IMR-90 (cell line): ENCODE measurements around the gene CDH22.

ENCODE experiments used
- CTCF ChIP-seq: conservative IDR thresholded peaks from 2 replicates; pipeline ENCODE4 v1.5.1; 2012; ENCODE audit warnings: mild to moderate bottlenecking, low read depth, low read length, improper control_type of control experiment
- MAZ ChIP-seq: IDR thresholded peaks from 2 replicates; pipeline ENCODE4 v1.6.1; 2012; ENCODE audit warnings: low read depth, mild to moderate bottlenecking, low read length, improper control_type of control experiment, moderate library complexity, borderline replicate concordance
- USF2 ChIP-seq: fragments of 150-350 bp; IDR thresholded peaks from 2 replicates; pipeline ENCODE4 v1.6.1; 2017; ENCODE audit warnings: mild to moderate bottlenecking, antibody characterized with exemption, low read length, low read depth

DNA sequence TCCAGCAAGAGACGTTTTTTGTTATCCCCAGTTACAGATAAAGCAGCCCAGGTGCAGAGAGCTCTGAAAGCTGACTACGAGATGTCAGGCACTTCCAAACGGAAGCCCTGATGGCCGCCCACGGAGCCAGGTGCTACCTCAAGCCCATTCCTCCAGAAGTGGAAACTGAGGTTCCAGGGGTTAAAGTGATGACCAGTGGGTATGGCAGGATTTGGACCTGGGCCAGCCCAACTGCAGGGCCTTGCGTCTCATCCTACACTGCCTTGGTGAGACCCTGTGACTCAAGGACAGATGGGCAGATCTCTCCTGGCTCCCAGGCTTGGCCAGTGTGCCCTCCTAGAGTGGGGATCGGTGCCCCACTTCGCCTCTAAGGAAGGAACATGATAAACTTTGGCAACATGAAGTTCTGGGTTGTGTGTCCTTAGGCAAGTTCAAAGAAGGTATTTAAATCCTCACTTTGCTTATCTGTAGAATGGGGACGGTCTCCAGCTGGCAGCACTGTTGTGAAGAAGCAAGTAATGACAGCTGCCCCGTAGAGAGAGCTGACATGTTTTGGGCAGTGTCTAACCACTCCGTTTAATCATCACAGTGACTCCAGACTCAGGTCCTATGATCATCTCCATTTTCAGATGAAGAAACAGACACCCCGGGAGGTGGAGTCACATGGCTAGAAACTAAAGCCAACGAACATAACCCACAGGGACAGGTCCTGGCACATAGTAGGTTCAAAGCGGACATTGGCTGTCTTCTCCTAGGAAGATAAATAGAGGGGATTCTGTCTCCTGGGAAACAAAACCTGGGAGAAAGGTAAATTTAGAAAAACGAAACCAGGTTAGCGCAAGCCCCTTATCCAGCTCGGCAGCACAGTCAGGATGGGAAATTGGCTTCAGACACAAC, 34.4 kb upstream of the CDH22 start:
- TF ChIP-seq CTCF (no peak), USF2 (no peak), MAZ (no peak)
